Stimulated activated memory B cell treated with anti-CD40 and anti-IgM and Interleukin-4, amounts not matched to agents 10 μg/mL and 1 μg/mL and 100 μg/mL, for 72 hours (primary cell): ENCODE data around the gene RTEL1.
"Not testable (repeated sequence)": the region's sequence is repeated elsewhere in the genome, so short reads cannot be mapped to it uniquely, and the experiment has no call there.

ENCODE experiments used
- ATAC-seq: fragments of 150-1000 bp; cut with Tn5 transposase; 2 replicates; pipeline ENCODE4 v1.10.0; 2021
- H3K27ac Mint-ChIP-seq: one replicate; pipeline ENCODE4 v1.8.0; 2022; ENCODE audit warnings: mild to moderate bottlenecking, mixed read lengths
- H3K27me3 Mint-ChIP-seq: one replicate; pipeline ENCODE4 v1.8.0; 2022; ENCODE audit warnings: mixed read lengths
- H3K36me3 Mint-ChIP-seq: one replicate; pipeline ENCODE4 v1.8.0; 2022; ENCODE audit warnings: mixed read lengths
- H3K4me1 Mint-ChIP-seq: one replicate; pipeline ENCODE4 v1.8.0; 2022; ENCODE audit warnings: mixed read lengths
- H3K4me3 Mint-ChIP-seq: one replicate; pipeline ENCODE4 v1.8.0; 2022; ENCODE audit warnings: mild to moderate bottlenecking, moderate library complexity, mixed read lengths
- H3K9me3 Mint-ChIP-seq: one replicate; pipeline ENCODE4 v1.8.0; 2022; ENCODE audit warnings: mixed read lengths

RTEL1 gene

DNA sequence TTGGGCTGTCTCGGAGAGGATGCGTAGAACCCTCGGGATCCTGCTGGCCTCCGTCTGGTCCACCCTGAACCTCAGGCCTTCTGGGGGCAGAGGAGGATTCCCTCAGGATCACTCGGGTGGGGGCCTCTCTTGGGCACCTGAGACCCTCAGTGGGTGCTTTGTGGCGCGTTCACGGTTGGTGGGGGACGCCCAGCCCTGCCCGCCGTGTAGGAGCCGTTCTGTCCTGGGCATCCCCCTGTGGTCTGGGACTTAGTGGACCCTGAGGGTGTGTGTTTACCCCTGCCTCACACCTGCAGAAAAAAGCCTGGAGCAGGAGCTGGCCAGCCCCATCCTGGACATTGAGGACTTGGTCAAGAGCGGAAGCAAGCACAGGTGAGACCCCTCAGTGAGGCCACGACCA, 7.6 kb downstream of the RTEL1 start:
- Mint-ChIP-seq H3K27me3 (no peaks in the 10 kb centered on the region), H3K4me1 (no peaks in the 10 kb centered on the region)

GRCh38 chr20:63667858-63668257, 9.7 kb downstream of the RTEL1 start:
- Mint-ChIP-seq H3K9me3 (no peaks in the 10 kb centered on the region), H3K36me3 (peaks cover 45% of the 10 kb centered on the region), H3K27me3 (no peaks in the 10 kb centered on the region), H3K4me1 (no peaks in the 10 kb centered on the region), H3K27ac (no peak overlapping the region), H3K4me3 (no peak overlapping the region)
- peak; percentile 55 for ATAC-seq

More for the DNA sequence above, 7.6 kb downstream of the RTEL1 start:
- no peak overlapping the region for H3K4me3 Mint-ChIP-seq
- peaks cover 45% of the 10 kb centered on the region for H3K36me3 Mint-ChIP-seq
- no peaks in the 10 kb centered on the region for H3K9me3 Mint-ChIP-seq
- no peak overlapping the region for H3K27ac Mint-ChIP-seq
- ATAC-seq, result no peak

DNA sequence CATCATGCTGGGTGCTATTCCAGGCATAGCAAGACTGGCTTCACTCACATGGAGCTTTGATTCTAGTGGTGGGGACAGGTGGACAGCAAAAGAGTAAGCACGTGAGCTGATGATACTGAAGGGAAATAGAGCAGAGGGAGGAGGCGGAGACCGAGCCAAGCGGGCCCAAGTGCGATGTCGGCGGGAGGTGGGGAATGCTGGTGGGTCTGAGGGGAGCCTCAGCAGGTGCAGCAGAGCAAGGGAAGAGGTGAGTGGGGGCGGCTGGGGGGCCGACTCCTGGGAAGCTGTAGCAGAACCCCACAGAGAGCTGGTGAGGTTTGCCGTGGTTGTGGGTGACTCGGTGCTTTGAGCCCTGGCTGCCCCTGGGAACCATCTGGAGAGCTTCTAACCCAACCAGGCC, 10.2 kb downstream of the RTEL1 start:
- no peaks in the 10 kb centered on the region for H3K9me3 Mint-ChIP-seq
- H3K27ac Mint-ChIP-seq, result no peak overlapping the region
- H3K4me3 Mint-ChIP-seq, result no peak overlapping the region
- H3K36me3 Mint-ChIP-seq, result peaks cover 45% of the 10 kb centered on the region
- no peaks in the 10 kb centered on the region for H3K27me3 Mint-ChIP-seq
- no peaks in the 10 kb centered on the region for H3K4me1 Mint-ChIP-seq
- no peak for ATAC-seq

DNA sequence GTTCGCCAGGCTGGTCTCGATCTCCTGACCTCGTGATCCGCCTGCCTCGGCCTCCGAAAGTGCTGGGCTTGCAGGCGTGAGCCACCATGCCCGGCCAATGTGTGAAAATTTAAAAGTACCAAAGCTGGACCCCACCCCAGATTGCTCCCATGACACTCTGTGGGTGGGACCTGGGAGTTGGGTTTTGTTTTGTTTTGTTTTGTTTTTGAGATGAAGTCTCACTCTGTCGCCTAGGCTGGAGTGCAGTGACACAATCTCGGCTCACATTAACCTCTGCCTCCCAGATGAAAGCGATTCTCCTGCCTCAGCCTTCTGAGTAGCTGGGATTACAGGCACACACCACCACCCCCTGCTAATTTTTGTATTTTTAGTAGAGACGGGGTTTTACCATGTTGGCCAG, 13.6 kb downstream of the RTEL1 start:
- H3K36me3 Mint-ChIP-seq, result peaks cover 52% of the 10 kb centered on the region
- H3K4me1 Mint-ChIP-seq, H3K27ac Mint-ChIP-seq, H3K27me3 Mint-ChIP-seq, H3K9me3 Mint-ChIP-seq, H3K4me3 Mint-ChIP-seq, ATAC-seq: not testable (repeated sequence)

GRCh38 chr20:63672666-63673065, 14.6 kb downstream of the RTEL1 start:
- H3K27ac Mint-ChIP-seq, result no peak overlapping the region
- H3K4me3 Mint-ChIP-seq, result no peak overlapping the region
- H3K27me3 Mint-ChIP-seq, result no peaks in the 10 kb centered on the region
- no peak for ATAC-seq
- H3K9me3 Mint-ChIP-seq, result no peaks in the 10 kb centered on the region
- H3K4me1 Mint-ChIP-seq, result no peaks in the 10 kb centered on the region
- H3K36me3 Mint-ChIP-seq, result peaks cover 55% of the 10 kb centered on the region

DNA sequence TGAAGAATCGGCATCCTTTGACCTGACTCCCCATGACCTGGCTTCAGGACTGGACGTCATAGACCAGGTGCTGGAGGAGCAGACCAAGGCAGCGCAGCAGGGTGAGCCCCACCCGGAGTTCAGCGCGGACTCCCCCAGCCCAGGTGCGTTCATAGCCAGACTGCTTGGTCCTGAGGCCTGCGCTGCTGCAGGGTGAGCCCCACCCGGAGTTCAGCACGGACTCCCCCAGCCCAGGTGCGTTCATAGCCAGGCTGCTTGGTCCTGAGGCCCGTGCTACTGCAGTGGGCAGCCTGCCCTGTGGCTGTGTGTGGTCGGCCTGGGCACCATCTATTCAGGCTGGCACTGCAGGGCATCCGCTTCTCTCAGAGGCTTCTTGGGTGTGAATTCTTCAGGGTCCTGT, 15.8 kb downstream of the RTEL1 start:
- H3K27ac Mint-ChIP-seq, result no peak overlapping the region
- H3K9me3 Mint-ChIP-seq, result no peaks in the 10 kb centered on the region
- H3K36me3 Mint-ChIP-seq, result peaks cover 55% of the 10 kb centered on the region
- H3K4me3 Mint-ChIP-seq, result no peak overlapping the region
- no peaks in the 10 kb centered on the region for H3K27me3 Mint-ChIP-seq
- no peaks in the 10 kb centered on the region for H3K4me1 Mint-ChIP-seq
- ATAC-seq, result no peak

GRCh38 chr20:63675681-63676368, 17.7 kb downstream of the RTEL1 start:
- H3K4me3 Mint-ChIP-seq, result no peak overlapping the region
- H3K27ac Mint-ChIP-seq, result no peak overlapping the region
- H3K9me3 Mint-ChIP-seq, result no peaks in the 10 kb centered on the region
- H3K27me3 Mint-ChIP-seq, result no peaks in the 10 kb centered on the region
- peaks cover 55% of the 10 kb centered on the region for H3K36me3 Mint-ChIP-seq
- no peaks in the 10 kb centered on the region for H3K4me1 Mint-ChIP-seq
- no peak for ATAC-seq

- no peaks in the 10 kb centered on the region for H3K27me3 Mint-ChIP-seq
- no peaks in the 10 kb centered on the region for H3K4me1 Mint-ChIP-seq
- no peak overlapping the region for H3K4me3 Mint-ChIP-seq
- no peaks in the 10 kb centered on the region for H3K9me3 Mint-ChIP-seq
- H3K27ac Mint-ChIP-seq, result no peak overlapping the region
- ATAC-seq, result no peak
- H3K36me3 Mint-ChIP-seq, result peaks cover 48% of the 10 kb centered on the region
Observed at GRCh38 chr20:63678071-63678470, 20.0 kb downstream of the RTEL1 start.

DNA sequence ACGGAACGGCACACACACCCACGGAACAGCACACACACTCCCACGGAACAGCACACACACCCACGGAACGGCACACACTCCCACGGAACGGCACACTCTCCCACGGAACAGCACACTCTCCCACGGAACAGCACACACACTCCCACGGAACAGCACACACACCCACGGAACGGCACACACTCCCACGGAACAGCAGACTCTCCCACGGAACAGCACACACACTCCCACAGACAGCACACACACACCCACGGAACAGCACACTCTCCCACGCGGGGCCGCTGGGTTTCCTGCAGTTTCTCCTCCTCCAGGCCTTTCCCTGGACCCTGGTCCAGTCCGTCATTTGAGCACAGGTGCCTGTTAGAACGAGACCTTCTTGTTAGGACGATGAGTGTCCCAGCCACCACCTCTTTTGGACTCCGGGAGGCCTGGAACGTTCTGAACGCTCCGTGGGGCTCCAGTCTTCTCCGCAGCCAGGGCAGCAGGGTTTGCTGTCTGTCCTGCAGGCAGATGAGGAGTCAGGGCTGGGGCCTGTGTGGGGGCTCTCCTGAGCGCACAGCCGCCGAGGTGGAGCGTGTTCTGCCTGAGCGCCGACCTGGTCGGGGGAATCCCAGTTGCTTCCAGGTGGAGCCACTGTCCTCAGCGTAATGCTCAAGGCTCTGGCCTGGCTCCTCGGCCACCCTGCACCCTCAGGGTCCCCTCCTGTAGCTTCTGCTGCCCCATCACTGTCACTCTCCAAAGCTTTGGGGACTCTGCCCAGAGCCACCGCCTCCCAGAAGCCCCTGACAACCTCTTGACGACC, 20.8 kb downstream of the RTEL1 start:
- ATAC-seq, result no peak
- no peaks in the 10 kb centered on the region for H3K9me3 Mint-ChIP-seq
- H3K27me3 Mint-ChIP-seq, result no peaks in the 10 kb centered on the region

GRCh38 chr20:63679799-63680305, 21.7 kb downstream of the RTEL1 start:
- no peaks in the 10 kb centered on the region for H3K9me3 Mint-ChIP-seq
- no peak overlapping the region for H3K27ac Mint-ChIP-seq
- ATAC-seq, result no peak
- H3K4me3 Mint-ChIP-seq, result no peak overlapping the region
- H3K27me3 Mint-ChIP-seq, result no peaks in the 10 kb centered on the region
- peaks cover 43% of the 10 kb centered on the region for H3K36me3 Mint-ChIP-seq
- H3K4me1 Mint-ChIP-seq, result no peaks in the 10 kb centered on the region

More for the DNA sequence above, 20.8 kb downstream of the RTEL1 start:
- Mint-ChIP-seq H3K4me1 (no peaks in the 10 kb centered on the region), H3K36me3 (peaks cover 44% of the 10 kb centered on the region), H3K27ac (no peak overlapping the region), H3K4me3 (no peak overlapping the region)

GRCh38 chr20:63680427-63680826, 22.3 kb downstream of the RTEL1 start:
- H3K27ac Mint-ChIP-seq, result no peak overlapping the region
- no peak overlapping the region for H3K4me3 Mint-ChIP-seq

GRCh38 chr20:63680857-63681608, 22.9 kb downstream of the RTEL1 start:
- Mint-ChIP-seq H3K36me3 (peaks cover 32% of the 10 kb centered on the region), H3K9me3 (no peaks in the 10 kb centered on the region), H3K27me3 (no peaks in the 10 kb centered on the region), H3K4me1 (no peaks in the 10 kb centered on the region), H3K4me3 (no peak overlapping the region), H3K27ac (no peak overlapping the region)
- no peak for ATAC-seq

More at GRCh38 chr20:63680427-63680826, 22.3 kb downstream of the RTEL1 start:
- peaks cover 38% of the 10 kb centered on the region for H3K36me3 Mint-ChIP-seq
- H3K9me3 Mint-ChIP-seq, result no peaks in the 10 kb centered on the region
- no peak for ATAC-seq
- H3K4me1 Mint-ChIP-seq, result no peaks in the 10 kb centered on the region
- H3K27me3 Mint-ChIP-seq, result no peaks in the 10 kb centered on the region

DNA sequence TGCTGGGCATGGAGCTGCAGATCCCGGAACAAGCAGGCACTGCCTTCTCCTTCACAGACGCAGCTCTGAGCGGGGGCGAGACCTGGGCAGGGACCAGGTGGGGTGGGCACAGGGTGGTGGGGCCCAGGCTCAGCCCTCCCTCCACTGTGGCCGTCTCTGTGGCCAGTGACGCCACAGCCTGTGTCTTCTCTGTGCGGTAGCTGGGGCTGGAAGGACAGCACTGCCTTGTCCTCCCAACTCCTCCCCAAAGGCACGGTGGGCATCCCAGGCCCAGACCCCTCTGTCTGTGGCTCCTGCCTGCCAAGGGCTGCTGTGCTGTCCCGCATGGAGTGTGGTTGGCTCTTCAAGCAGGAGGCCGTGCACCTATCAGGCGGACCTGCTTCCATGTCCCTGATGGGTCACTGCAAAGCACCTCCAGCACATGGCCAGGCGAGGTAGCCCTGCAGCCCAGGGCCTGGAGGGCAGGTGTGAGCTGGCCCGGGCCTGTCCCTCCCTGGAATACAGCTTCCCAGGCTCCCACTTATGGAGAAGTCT, 23.6 kb downstream of the RTEL1 start:
- H3K36me3 Mint-ChIP-seq, result peaks cover 27% of the 10 kb centered on the region
- no peak overlapping the region for H3K27ac Mint-ChIP-seq
- H3K4me1 Mint-ChIP-seq, result no peaks in the 10 kb centered on the region
- no peaks in the 10 kb centered on the region for H3K27me3 Mint-ChIP-seq
- H3K9me3 Mint-ChIP-seq, result no peaks in the 10 kb centered on the region
- no peak overlapping the region for H3K4me3 Mint-ChIP-seq
- ATAC-seq, result no peak

DNA sequence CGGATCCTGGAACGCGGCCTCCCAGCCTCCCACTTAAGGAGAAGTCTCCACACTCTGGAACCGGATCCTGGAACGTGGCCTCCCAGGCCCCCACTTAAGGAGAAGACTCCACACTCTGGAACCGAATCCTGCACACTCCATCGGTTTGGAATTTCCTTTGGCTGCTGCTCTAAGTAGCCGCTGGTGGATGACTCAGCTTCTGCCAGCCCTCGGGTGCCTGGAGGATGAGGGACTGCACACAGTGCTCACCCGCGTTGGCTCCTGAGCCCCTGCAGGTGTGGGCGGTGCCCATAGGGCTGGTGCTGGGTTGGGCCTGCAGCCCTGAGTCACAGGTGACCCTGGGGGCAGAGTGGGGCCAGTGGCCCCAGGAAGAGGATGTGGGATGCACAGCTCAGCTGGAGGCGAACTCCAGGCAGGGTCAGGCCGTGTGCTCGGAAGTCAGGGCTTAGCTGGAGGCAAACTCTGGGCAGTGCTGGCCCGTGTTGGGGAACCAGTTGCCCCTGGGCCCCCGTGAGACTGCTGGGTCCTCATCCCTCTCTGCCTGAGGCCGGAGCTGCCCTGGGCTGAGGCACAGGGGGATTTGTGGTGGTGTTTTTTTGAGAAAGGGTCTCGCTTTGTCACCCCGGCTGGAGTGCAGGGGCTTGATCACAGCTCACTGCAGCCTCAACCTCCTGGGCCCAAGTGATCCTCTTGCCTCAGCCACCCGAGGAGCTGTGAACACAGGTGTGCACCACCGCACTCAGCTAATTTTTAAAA, 24.4 kb downstream of the RTEL1 start:
- Mint-ChIP-seq H3K4me1 (no peaks in the 10 kb centered on the region), H3K27ac (no peak overlapping the region), H3K4me3 (no peak overlapping the region), H3K27me3 (no peaks in the 10 kb centered on the region), H3K36me3 (peaks cover 20% of the 10 kb centered on the region), H3K9me3 (no peaks in the 10 kb centered on the region)
- ATAC-seq, result no peak
